Vagina (tissue), 2 donors: ENCODE measurements around the gene CHIC2. TPM values are rescaled to one million over a fixed set of nuclear protein-coding genes. Genes with fewer than 3 reads are reported as not detected.

Source experiments
- DNase-seq, 2 donors: peaks; one replicate each; pipeline ENCODE4 v3.0.0-alpha.2; 2017; ENCODE audit errors: extremely low spot score in 2 of 2
- H3K27ac ChIP-seq: fragments of 200-600 bp; sonication (generic); one replicate; pipeline ENCODE4 v1.5.1; 2019
- H3K27me3 ChIP-seq: fragments of 200-600 bp; sonication (generic); one replicate; pipeline ENCODE4 v1.5.1; 2019
- H3K36me3 ChIP-seq, 2 donors: fragments of 200-600 bp; sonication (generic); one replicate each; pipeline ENCODE4 v1.5.1; 2017 to 2019
- H3K4me1 ChIP-seq: fragments of 200-600 bp; sonication (generic); one replicate; pipeline ENCODE4 v1.5.1; 2019
- H3K4me3 ChIP-seq, 2 donors: fragments of 200-600 bp; sonication (generic); 1 replicate in 1 of 2; 2 replicates in 1 of 2; pipeline ENCODE4 v1.5.1; 2016 to 2019
- H3K9me3 ChIP-seq: fragments of 200-600 bp; sonication (generic); one replicate; pipeline ENCODE4 v1.5.1; 2019
- POLR2A ChIP-seq, 2 donors: fragments of 450-650 bp; IDR thresholded peaks; one replicate each; pipeline ENCODE4 v1.6.1; 2017; ENCODE audit warnings: antibody characterized with exemption in 2 of 2, mild to moderate bottlenecking in 2 of 2, moderate library complexity in 2 of 2
- POLR2AphosphoS5 ChIP-seq, 2 donors: sonication (generic); formaldehyde crosslinking; IDR thresholded peaks; one replicate each; pipeline ENCODE4 v1.9.0; 2017; ENCODE audit warnings: antibody characterized with exemption in 2 of 2, mild to moderate bottlenecking in 2 of 2, low read depth in 1 of 2; ENCODE audit not compliant: insufficient read depth in 1 of 2
- intact Hi-C: fragments of 100-400 bp; cut with DNase I; formaldehyde crosslinking; loops from one replicate; pipeline ENCODE4 v1.15.1; 2023
- total RNA-seq: library from RNA; depleted of rRNA; stranded (reverse); fragments of >200 nt; gene quantifications from one replicate; pipeline ENCODE4 v1.2.3, GENCODE V29; 2016
- TF ChIP-seq, protein P1 (sequence below), 3 experiments: fragments of 450-650 bp in 2 of 3; fragments of 200-600 bp in 1 of 3; sonication (generic) in 1 of 3; IDR thresholded peaks; one replicate each; pipeline ENCODE4 v1.5.1; 2017 to 2019; ENCODE audit warnings: antibody characterized with exemption in 3 of 3, mild to moderate bottlenecking in 2 of 3, moderate library complexity in 2 of 3

Gene CHIC2
- total RNA-seq, 1 donor from 2014 or later = 40.0 TPM

DNA sequence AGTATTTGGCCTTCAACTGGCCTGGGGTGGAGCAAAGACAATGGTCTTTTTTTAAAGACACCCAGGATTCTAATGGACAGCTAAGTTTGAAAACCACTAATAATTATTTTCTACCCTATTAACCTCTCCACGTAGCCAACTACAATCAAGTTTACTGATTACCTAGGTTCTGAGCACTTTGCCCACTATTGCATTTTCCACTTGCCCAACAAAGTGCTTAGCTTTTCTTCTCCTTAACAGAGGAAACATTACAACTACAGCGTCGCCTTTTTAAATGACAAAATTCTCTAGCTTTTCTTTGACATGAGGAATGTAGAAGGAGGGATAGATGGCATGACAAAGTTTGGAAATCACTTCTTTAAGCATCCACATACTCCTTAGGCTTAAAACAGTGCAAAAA is 2.0 kb downstream of the CHIC2 start:
- Histone ChIP-seq H3K27me3 (no peaks in the 10 kb centered on the region), H3K36me3 (no peaks in the 10 kb centered on the region), H3K4me3 (peak overlapping the region; percentile 75 to 94), H3K27ac (peak overlapping the region; percentile 96), H3K9me3 (no peaks in the 10 kb centered on the region), H3K4me1 (peaks cover 67% of the 10 kb centered on the region)
- TF ChIP-seq POLR2AphosphoS5 (IDR thresholded peaks at IDR 0.05; ENCODE audit: insufficient read depth in 1 of 2, low read depth in 1 of 2) = no peak
- no peak for TF ChIP-seq POLR2A (IDR thresholded peaks at IDR 0.05)
- intact Hi-C loops = loop anchor here (10.0 kb wide), 1 partner anchor 172 kb away; no protein-coding TSS in a partner anchor
- DNase-seq = no peak

DNA sequence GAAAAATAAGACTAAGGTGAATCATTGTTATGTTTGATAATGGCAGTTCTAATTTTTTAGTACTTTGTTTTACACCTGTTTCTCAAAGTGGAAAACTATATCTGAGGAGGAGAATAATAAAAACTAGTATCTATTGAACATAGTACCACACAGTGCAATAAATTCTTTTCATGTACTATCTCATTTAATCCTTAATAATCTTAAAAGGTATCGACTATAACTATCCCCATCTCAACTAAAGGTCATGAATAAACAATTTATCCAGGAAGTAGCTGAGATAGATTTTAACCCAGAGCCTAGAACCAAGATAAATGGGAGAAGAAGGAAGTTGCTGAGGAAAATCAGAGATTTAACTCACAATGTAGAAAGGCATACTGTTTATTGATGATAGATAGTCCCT is 2.5 kb downstream of the CHIC2 start:
- Histone ChIP-seq H3K36me3 (no peaks in the 10 kb centered on the region), H3K9me3 (no peaks in the 10 kb centered on the region), H3K4me1 (peaks cover 72% of the 10 kb centered on the region), H3K27ac (no peak overlapping the region), H3K27me3 (no peaks in the 10 kb centered on the region), H3K4me3 (peak overlapping the region in 1 of 2 donors; percentile 94)
- no peak for TF ChIP-seq POLR2A (IDR thresholded peaks at IDR 0.05)
- TF ChIP-seq, protein P1, sequence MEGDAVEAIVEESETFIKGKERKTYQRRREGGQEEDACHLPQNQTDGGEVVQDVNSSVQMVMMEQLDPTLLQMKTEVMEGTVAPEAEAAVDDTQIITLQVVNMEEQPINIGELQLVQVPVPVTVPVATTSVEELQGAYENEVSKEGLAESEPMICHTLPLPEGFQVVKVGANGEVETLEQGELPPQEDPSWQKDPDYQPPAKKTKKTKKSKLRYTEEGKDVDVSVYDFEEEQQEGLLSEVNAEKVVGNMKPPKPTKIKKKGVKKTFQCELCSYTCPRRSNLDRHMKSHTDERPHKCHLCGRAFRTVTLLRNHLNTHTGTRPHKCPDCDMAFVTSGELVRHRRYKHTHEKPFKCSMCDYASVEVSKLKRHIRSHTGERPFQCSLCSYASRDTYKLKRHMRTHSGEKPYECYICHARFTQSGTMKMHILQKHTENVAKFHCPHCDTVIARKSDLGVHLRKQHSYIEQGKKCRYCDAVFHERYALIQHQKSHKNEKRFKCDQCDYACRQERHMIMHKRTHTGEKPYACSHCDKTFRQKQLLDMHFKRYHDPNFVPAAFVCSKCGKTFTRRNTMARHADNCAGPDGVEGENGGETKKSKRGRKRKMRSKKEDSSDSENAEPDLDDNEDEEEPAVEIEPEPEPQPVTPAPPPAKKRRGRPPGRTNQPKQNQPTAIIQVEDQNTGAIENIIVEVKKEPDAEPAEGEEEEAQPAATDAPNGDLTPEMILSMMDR (IDR thresholded peaks at IDR 0.05) = no peak
- TF ChIP-seq POLR2AphosphoS5 (IDR thresholded peaks at IDR 0.05; ENCODE audit: insufficient read depth in 1 of 2, low read depth in 1 of 2) = no peak
- intact Hi-C loops = loop anchor here (10.0 kb wide), 1 partner anchor 173 kb away; no protein-coding TSS in a partner anchor
- DNase-seq = no peak

DNA sequence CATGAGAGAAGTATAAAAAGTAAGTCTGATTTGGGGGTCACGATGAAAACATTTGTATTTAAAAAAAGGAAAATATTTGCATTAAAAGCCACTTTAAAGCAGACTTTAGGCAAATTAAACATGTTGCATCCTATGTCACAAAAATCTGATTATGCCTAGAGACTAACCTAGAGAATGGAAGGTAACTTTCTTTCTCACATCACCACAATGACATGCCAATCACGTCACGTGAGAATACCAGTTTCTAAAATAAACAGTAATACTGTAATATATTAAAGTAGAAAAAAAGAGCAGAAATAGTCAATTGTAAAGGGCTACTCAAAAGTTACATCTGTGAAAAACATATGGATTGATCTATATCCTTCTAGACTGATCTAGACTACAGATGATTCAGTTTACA is 3.3 kb downstream of the CHIC2 start:
- Histone ChIP-seq H3K4me1 (peaks cover 74% of the 10 kb centered on the region), H3K4me3 (peak overlapping the region in 1 of 2 donors; percentile 4), H3K27me3 (no peaks in the 10 kb centered on the region), H3K27ac (no peak overlapping the region), H3K36me3 (no peaks in the 10 kb centered on the region), H3K9me3 (no peaks in the 10 kb centered on the region)
- TF ChIP-seq, protein P1 (IDR thresholded peaks at IDR 0.05) = no peak
- no peak for TF ChIP-seq POLR2AphosphoS5 (IDR thresholded peaks at IDR 0.05; ENCODE audit: insufficient read depth in 1 of 2, low read depth in 1 of 2)
- no peak for TF ChIP-seq POLR2A (IDR thresholded peaks at IDR 0.05)
- DNase-seq = no peak
- intact Hi-C loops = loop anchor here (10.0 kb wide), 1 partner anchor 174 kb away; no protein-coding TSS in a partner anchor

DNA sequence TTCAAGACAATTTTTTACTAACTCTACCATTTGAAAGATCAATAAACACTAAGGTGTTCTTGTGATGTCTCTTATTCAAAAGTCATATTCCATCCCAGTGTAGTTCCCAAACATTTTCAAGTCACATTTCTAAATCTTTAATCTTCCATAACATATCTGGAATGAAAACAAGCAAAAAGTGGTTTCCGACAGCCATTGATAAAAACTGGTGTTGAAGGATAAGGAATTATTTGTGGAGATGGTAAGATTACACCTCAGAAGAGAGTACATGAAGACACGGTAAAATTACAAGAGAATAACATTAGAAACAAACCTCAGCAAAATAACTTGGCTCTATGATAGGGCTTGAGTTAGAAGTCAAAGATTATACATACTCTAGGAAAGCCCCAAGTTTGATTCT is 4.3 kb downstream of the CHIC2 start:
- no peaks in the 10 kb centered on the region for H3K36me3 ChIP-seq
- H3K4me1 ChIP-seq = peaks cover 65% of the 10 kb centered on the region
- no peaks in the 10 kb centered on the region for H3K27me3 ChIP-seq
- no peaks in the 10 kb centered on the region for H3K9me3 ChIP-seq
- intact Hi-C loops = loop anchor here (10.0 kb wide), 1 partner anchor 175 kb away; no protein-coding TSS in a partner anchor
- no peak overlapping the region for H3K4me3 ChIP-seq
- H3K27ac ChIP-seq = no peak overlapping the region
- no peak for DNase-seq
- TF ChIP-seq POLR2AphosphoS5 (IDR thresholded peaks at IDR 0.05; ENCODE audit: insufficient read depth in 1 of 2, low read depth in 1 of 2) (no peak), POLR2A (IDR thresholded peaks at IDR 0.05) (no peak)
- TF ChIP-seq, protein P1 (IDR thresholded peaks at IDR 0.05) = no peak

DNA sequence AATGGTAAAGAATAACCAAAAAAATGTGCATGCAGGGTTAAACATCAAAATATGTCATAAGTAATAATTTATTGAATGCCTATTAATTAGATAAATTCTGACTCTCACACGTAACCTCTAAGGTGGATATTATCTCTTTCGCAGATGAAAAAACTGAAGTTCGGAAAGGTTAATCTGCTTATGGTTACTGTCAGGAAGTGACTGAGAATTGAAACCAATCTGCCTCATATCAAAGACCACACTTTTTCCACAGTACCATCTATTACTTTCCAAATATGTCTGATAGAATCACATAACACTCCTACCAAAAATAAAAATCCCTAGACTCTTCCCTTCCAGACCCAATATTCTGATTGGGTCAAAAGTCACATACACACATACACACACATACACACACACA is 6.2 kb downstream of the CHIC2 start:
- H3K4me1 ChIP-seq = peaks cover 72% of the 10 kb centered on the region
- H3K27me3 ChIP-seq = no peaks in the 10 kb centered on the region
- no peak for DNase-seq
- intact Hi-C loops = no loop called here
- no peaks in the 10 kb centered on the region for H3K9me3 ChIP-seq
- H3K36me3 ChIP-seq = no peaks in the 10 kb centered on the region
- TF ChIP-seq, protein P1 (IDR thresholded peaks at IDR 0.05) = no peak
- TF ChIP-seq POLR2A (IDR thresholded peaks at IDR 0.05) = no peak
- no peak for TF ChIP-seq POLR2AphosphoS5 (IDR thresholded peaks at IDR 0.05; ENCODE audit: insufficient read depth in 1 of 2, low read depth in 1 of 2)
- H3K27ac ChIP-seq = no peak overlapping the region
- no peak overlapping the region for H3K4me3 ChIP-seq
